ENCODE data around the gene SHTN1.

The SHTN1 gene

GRCh38 chr10:116878123-116878522 is 126.9 kb downstream of the SHTN1 start:
- no peak overlapping the region for H3K4me3 ChIP-seq (ENCODE audit: control insufficient read depth, low read depth, low read length)
- TF ChIP-seq CTCF (IDR thresholded peaks at IDR 0.05; ENCODE audit: control insufficient read depth, insufficient read depth, low read depth, low read length, missing control alignments), result no peak
- DNase-seq (ENCODE audit: low read depth), result no peak

DNA sequence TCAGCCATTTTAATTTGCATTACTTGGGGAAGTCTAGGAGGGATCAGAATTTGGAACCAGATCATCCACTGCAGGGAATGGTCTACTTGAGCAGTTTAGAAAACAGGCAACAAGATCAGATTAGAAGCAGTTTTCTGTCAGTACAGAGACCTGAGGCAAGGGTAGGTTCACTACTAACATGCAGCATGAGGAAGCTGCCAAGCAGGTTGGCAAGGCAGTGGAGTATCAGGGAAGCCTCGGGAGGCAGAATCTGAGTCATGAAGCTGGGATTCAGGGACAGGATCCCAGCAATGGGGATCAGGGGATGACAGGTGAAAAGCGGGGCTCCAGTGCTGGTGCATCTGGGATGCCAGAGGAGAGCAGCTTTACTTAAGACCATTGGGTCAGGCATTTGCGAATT is 127.6 kb downstream of the SHTN1 start:
- DNase-seq (ENCODE audit: low read depth), result no peak
- TF ChIP-seq CTCF (IDR thresholded peaks at IDR 0.05; ENCODE audit: control insufficient read depth, insufficient read depth, low read depth, low read length, missing control alignments), result no peak
- H3K4me3 ChIP-seq (ENCODE audit: control insufficient read depth, low read depth, low read length), result no peak overlapping the region

DNA sequence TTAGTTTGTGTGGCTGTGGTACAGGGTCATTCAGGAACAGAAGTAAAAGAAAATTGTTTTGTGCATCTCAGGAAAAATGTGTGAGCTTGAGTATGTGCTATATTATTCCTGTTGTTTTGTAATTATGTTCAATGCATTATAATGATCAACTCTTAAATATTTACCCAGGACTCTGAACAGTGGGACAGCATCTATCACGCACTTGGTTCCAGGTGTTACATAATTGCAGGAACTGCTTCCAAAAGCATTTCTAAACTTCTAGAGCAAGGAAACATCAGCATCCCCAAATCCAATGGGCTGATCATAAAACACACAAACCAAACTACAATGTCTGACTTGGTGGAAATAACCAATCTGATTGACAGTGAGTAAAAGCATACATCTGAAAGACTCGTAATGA is 129.1 kb downstream of the SHTN1 start:
- no peak overlapping the region for H3K4me3 ChIP-seq (ENCODE audit: control insufficient read depth, low read depth, low read length)
- TF ChIP-seq CTCF (IDR thresholded peaks at IDR 0.05; ENCODE audit: control insufficient read depth, insufficient read depth, low read depth, low read length, missing control alignments), result no peak
- no peak for DNase-seq (ENCODE audit: low read depth)

- H3K4me3 ChIP-seq (ENCODE audit: control insufficient read depth, low read depth, low read length), result no peak overlapping the region
- no peak for TF ChIP-seq CTCF (IDR thresholded peaks at IDR 0.05; ENCODE audit: control insufficient read depth, insufficient read depth, low read depth, low read length, missing control alignments)
- DNase-seq (ENCODE audit: low read depth), result no peak
Measured at GRCh38 chr10:116873134-116873533, 131.9 kb downstream of the SHTN1 start.

DNA sequence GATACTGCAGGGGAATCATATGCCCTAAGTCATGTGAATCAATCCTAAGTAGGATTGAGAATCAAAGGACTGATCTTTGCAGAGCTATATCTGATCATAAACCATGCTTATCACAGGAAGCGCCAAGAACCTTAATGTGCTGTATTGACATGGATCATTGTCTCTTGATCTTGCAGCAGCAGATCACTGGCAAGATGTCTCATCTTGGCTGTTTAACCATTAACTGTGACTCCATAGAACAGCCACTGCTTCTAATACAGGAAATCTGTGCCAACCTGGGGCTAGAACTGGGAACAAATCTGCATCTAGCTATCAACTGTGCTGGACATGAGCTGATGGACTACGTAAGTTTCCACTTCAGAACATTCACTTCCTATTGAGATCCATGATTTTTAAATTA is 134.0 kb downstream of the SHTN1 start:
- TF ChIP-seq CTCF (IDR thresholded peaks at IDR 0.05; ENCODE audit: control insufficient read depth, insufficient read depth, low read depth, low read length, missing control alignments), result no peak
- no peak for DNase-seq (ENCODE audit: low read depth)
- no peak overlapping the region for H3K4me3 ChIP-seq (ENCODE audit: control insufficient read depth, low read depth, low read length)

GRCh38 chr10:116868722-116869121 is 136.3 kb downstream of the SHTN1 start:
- DNase-seq (ENCODE audit: low read depth), result no peak
- H3K4me3 ChIP-seq (ENCODE audit: control insufficient read depth, low read depth, low read length), result no peak overlapping the region
- TF ChIP-seq CTCF (IDR thresholded peaks at IDR 0.05; ENCODE audit: control insufficient read depth, insufficient read depth, low read depth, low read length, missing control alignments), result no peak

GRCh38 chr10:116868198-116868676 is 136.8 kb downstream of the SHTN1 start:
- DNase-seq (ENCODE audit: low read depth), result no peak
- TF ChIP-seq CTCF (IDR thresholded peaks at IDR 0.05; ENCODE audit: control insufficient read depth, insufficient read depth, low read depth, low read length, missing control alignments), result no peak
- no peak overlapping the region for H3K4me3 ChIP-seq (ENCODE audit: control insufficient read depth, low read depth, low read length)
